HCT116 (cell line): ENCODE measurements around the gene TTLL4. TPM values are rescaled to one million over a fixed set of nuclear protein-coding genes. Genes with fewer than 3 reads are reported as not detected.

Experiments
- ATAC-seq: fragments of 200-7000 bp; cut with Tn5 transposase; 2 replicates; pipeline ENCODE4 v1.9.1; 2020; ENCODE audit warnings: mild to moderate bottlenecking, moderate library complexity
- BruUV-seq: library from RNA; stranded (reverse); fragments of 400-500 nt; replicated peaks from 2 replicates; lab custom pipeline; 2021; lab: Mats Ljungman, UMichigan
- CTCF ChIA-PET: fragments of 300-600 bp; sonication (Branson Sonifier 250); formaldehyde crosslinking; loops from one replicate; lab custom pipeline; 2021; ENCODE audit warnings: antibody characterized with exemption; lab: Charles Lee
- POLR2A ChIA-PET: fragments of 300-600, 350-600 bp; sonication (Branson Sonifier 250); formaldehyde crosslinking; loops from one replicate; lab custom pipeline; 2021; ENCODE audit warnings: antibody characterized with exemption; lab: Charles Lee
- RAD21 ChIA-PET, 2 experiments: fragments of 300-600 bp; sonication (Branson Sonifier 250); formaldehyde crosslinking; loops; one replicate each; lab custom pipeline; 2023; ENCODE audit warnings: low total read pairs in 2 of 2; ENCODE audit not compliant: uncharacterized antibody in 2 of 2, unreplicated experiment in 2 of 2, low non-redundant PET in 1 of 2; lab: Charles Lee
- DNase-seq: peaks from one replicate; pipeline ENCODE4 v3.0.0-alpha.2; 2010; ENCODE audit warnings: low read depth, low spot score
- H2AFZ ChIP-seq: fragments of 200-600 bp; shearing (Covaris generic), sonication (generic); 2 replicates; pipeline ENCODE4 v1.6.1; 2017; ENCODE audit warnings: low read depth, mixed run types, mixed read lengths, antibody characterized with exemption, low read length; ENCODE audit not compliant: poor library complexity, severe bottlenecking
- H3K27ac ChIP-seq: 2 replicates; pipeline ENCODE4 v1.5.1; 2012; ENCODE audit warnings: low read depth, low read length
- H3K27me3 ChIP-seq: fragments of 200-600 bp; sonication (generic); 2 replicates; pipeline ENCODE4 v1.6.1; 2016; ENCODE audit warnings: mixed run types, low read length, mixed read lengths; ENCODE audit not compliant: insufficient read depth
- H3K36me3 ChIP-seq, 2 experiments: fragments of 200-500 bp in 1 of 2; fragments of 200-600 bp in 1 of 2; sonication (Bioruptor generic) in 1 of 2; sonication (generic) in 1 of 2; 2 replicates each; pipeline versions ENCODE4 v1.5.1 to v1.6.1; 2014 to 2016; ENCODE audit warnings: low read length in 2 of 2, inconsistent platforms in 1 of 2, mixed read lengths in 1 of 2, mixed run types in 1 of 2; ENCODE audit not compliant: insufficient read depth in 2 of 2, control insufficient read depth in 1 of 2
- H3K4me1 ChIP-seq, 2 experiments: fragments of 200-600 bp in 1 of 2; sonication (generic) in 1 of 2; 2 replicates each; pipeline versions ENCODE4 v1.5.1 to v1.6.1; 2012 to 2017; ENCODE audit warnings: low read length in 2 of 2, inconsistent platforms in 1 of 2, mild to moderate bottlenecking in 1 of 2, mixed read lengths in 1 of 2, mixed run types in 1 of 2, moderate library complexity in 1 of 2; ENCODE audit not compliant: insufficient read depth in 2 of 2, control insufficient read depth in 1 of 2
- H3K4me2 ChIP-seq: fragments of 200-600 bp; sonication (generic); 2 replicates; pipeline ENCODE4 v1.6.1; 2017; ENCODE audit warnings: mixed run types, low read length, mixed read lengths
- H3K4me3 ChIP-seq, 2 experiments: fragments of 200-600 bp in 1 of 2; sonication (generic) in 1 of 2; replicated peaks in 1 of 2; 2 replicates each; pipeline ENCODE4 v1.5.1; 2011 to 2016; ENCODE audit warnings: low read length in 2 of 2, control low read depth in 1 of 2, low read depth in 1 of 2, mild to moderate bottlenecking in 1 of 2, mixed read lengths in 1 of 2, mixed run types in 1 of 2
- H3K79me2 ChIP-seq: fragments of 200-600 bp; sonication (generic); 2 replicates; pipeline ENCODE4 v1.6.1; 2017; ENCODE audit warnings: mild to moderate bottlenecking, mixed run types, low read length, moderate library complexity, mixed read lengths; ENCODE audit not compliant: insufficient read depth
- H3K9ac ChIP-seq: fragments of 200-600 bp; sonication (generic); 2 replicates; pipeline ENCODE4 v1.6.1; 2016; ENCODE audit warnings: low read length, mixed read lengths
- H3K9me2 ChIP-seq: fragments of 200-600 bp; sonication (generic), shearing (Covaris generic); 2 replicates; pipeline ENCODE4 v1.6.1; 2017; ENCODE audit warnings: mixed run types, mild to moderate bottlenecking, moderate library complexity; ENCODE audit not compliant: insufficient read depth
- H3K9me3 ChIP-seq, 2 experiments: fragments of 200-500 bp in 1 of 2; fragments of 200-600 bp in 1 of 2; sonication (Bioruptor generic) in 1 of 2; sonication (generic) in 1 of 2; 2 replicates each; pipeline ENCODE4 v1.6.1; 2014 to 2017; ENCODE audit warnings: low read length in 2 of 2, mixed read lengths in 2 of 2, inconsistent platforms in 1 of 2, low read depth in 1 of 2, mild to moderate bottlenecking in 1 of 2, mixed run types in 1 of 2, moderate library complexity in 1 of 2; ENCODE audit not compliant: control insufficient read depth in 1 of 2, insufficient read depth in 1 of 2
- H4K20me1 ChIP-seq: fragments of 200-600 bp; sonication (generic), shearing (Covaris generic); 2 replicates; pipeline ENCODE4 v1.6.1; 2017; ENCODE audit warnings: mixed run types, mild to moderate bottlenecking, moderate library complexity; ENCODE audit not compliant: insufficient read depth
- ATF3 ChIP-seq: IDR thresholded peaks from 2 replicates; pipeline ENCODE4 v1.6.1; 2012
- CTCF ChIP-seq, 3 experiments: fragments of 200-600 bp in 1 of 3; sonication (generic) in 1 of 3; IDR thresholded peaks in 2 of 3; conservative IDR thresholded peaks in 1 of 3; 2 replicates each; pipeline ENCODE4 v1.5.1; 2012 to 2017; ENCODE audit warnings: low read depth in 2 of 3, low read length in 2 of 3, antibody characterized with exemption in 1 of 3, borderline replicate concordance in 1 of 3, control low read depth in 1 of 3, mild to moderate bottlenecking in 1 of 3, mixed read lengths in 1 of 3, mixed run types in 1 of 3, moderate library complexity in 1 of 3; ENCODE audit not compliant: insufficient read depth in 1 of 3
- ELF1 ChIP-seq: IDR thresholded peaks from 2 replicates; pipeline ENCODE4 v1.6.1; 2012; ENCODE audit warnings: low read depth, borderline replicate concordance
- POLR2AphosphoS5 ChIP-seq: IDR thresholded peaks from 2 replicates; pipeline ENCODE4 v1.6.1; 2011; ENCODE audit warnings: mild to moderate bottlenecking, low read depth, low read length, moderate library complexity
- RAD21 ChIP-seq: IDR thresholded peaks from 2 replicates; pipeline ENCODE4 v1.6.1; 2012; ENCODE audit warnings: low read depth, mild to moderate bottlenecking
- SP1 ChIP-seq: IDR thresholded peaks from 2 replicates; pipeline ENCODE4 v1.6.1; 2012; ENCODE audit warnings: low read depth
- SRF ChIP-seq: IDR thresholded peaks from 2 replicates; pipeline ENCODE4 v1.6.1; 2012; ENCODE audit warnings: low read depth
- YY1 ChIP-seq: IDR thresholded peaks from 2 replicates; pipeline ENCODE4 v1.6.1; 2011; ENCODE audit warnings: low read length, low read depth, moderate library complexity, mild to moderate bottlenecking; ENCODE audit not compliant: insufficient replicate concordance; ENCODE audit errors: extremely low read depth
- intact Hi-C: fragments of 100-400 bp; cut with micrococcal nuclease; formaldehyde crosslinking; loops from 2 replicates; pipeline ENCODE4 v1.10.0; 2022
- total RNA-seq: library from RNA; stranded (reverse); gene quantifications from one replicate; pipeline ENCODE4 v1.2.1, GENCODE V29; 2021; ENCODE audit not compliant: unreplicated experiment
- TF ChIP-seq, protein P1 (sequence below): IDR thresholded peaks from 2 replicates; pipeline ENCODE4 v1.6.1; 2012

The TTLL4 gene
- total RNA-seq, 1 experiment from 2014 or later = 53.0 TPM

DNA sequence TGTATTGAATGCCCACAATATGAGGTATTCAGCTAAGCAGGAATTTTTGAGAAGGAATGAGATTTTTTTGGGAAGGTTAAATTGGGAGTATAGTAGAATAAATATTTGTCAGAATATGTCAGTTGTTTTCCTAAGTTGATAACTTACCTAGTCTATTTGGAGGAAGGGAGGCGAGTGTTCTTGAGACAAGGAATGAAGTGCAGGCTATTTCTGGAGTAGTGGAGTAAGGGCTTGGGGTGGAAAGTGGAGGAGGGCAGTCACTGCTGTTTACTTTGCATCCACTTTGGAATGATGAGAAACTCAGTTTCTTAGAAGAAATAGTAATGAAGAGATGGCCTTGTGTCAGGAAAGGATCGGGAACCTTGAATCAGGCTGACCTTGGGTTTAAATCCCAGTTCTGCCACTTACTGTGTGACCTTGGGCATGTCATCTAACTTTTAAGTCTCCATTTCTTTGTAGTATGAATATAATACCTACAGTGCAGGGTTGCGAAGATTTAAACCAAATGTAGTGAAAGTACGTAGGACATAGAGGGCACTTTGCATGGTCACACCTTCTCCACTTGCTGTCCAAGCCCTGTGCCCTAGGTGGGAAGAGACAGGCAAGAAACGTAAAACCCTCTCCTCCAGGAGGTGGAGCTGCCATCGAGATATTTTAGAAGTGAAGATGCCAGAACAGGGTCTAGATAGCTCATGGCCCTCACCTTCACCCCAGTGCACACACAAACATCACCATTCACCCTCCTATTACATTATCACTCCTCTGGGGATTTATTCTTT is 46.2 kb downstream of the TTLL4 start:
- H2AFZ ChIP-seq = no peak overlapping the region
- POLR2A ChIA-PET = no interaction called here
- CTCF ChIA-PET = interaction anchor here (1.2 kb wide), 1 partner anchor 90 kb away, joined by 5 read pairs; no protein-coding TSS in a partner anchor
- no peak for DNase-seq
- no peaks in the 10 kb centered on the region for H3K27me3 ChIP-seq
- no TSS peak for BruUV-seq
- intact Hi-C loops = no loop called here
- ATAC-seq = no peak
- no peaks in the 10 kb centered on the region for H4K20me1 ChIP-seq
- TF ChIP-seq SRF (no peak), ATF3 (no peak), CTCF (IDR thresholded peaks at IDR 0.05 in 2 of 3, conservative IDR thresholded peaks at IDR 0.05 in 1 of 3; ENCODE audit: borderline replicate concordance in 1 of 3, insufficient read depth in 1 of 3, low read depth in 2 of 3, low read length in 2 of 3) (0 out of 6 replicates have a peak, but pooled peaks of 1 of the 3 experiments have one; percentile 4), RAD21 (no peak)
- RAD21 ChIA-PET = no interaction called here
- H3K9ac ChIP-seq = no peak overlapping the region
- H3K4me2 ChIP-seq = no peak overlapping the region
- peaks cover 28 to 33% of the 10 kb centered on the region in 2 experiments; a peak in 3 of 4 replicates for H3K36me3 ChIP-seq
- H3K4me3 ChIP-seq = no peak overlapping the region
- no peaks in the 10 kb centered on the region for H3K9me2 ChIP-seq
- H3K9me3 ChIP-seq = no peaks in the 10 kb centered on the region
- 0 out of 4 replicates have a peak, but pooled peaks cover 0 to 3% of the 10 kb centered on the region in 2 experiments for H3K4me1 ChIP-seq
- H3K79me2 ChIP-seq = no peaks in the 10 kb centered on the region
- H3K27ac ChIP-seq = no peak overlapping the region

- H4K20me1 ChIP-seq = no peaks in the 10 kb centered on the region
- no peaks in the 10 kb centered on the region for H3K9me2 ChIP-seq
- H3K4me3 ChIP-seq = no peak overlapping the region
- ChIA-PET POLR2A (no interaction called here), RAD21 (no interaction called here), CTCF (interaction anchor here (1.1 kb wide), 1 partner anchor 31 kb away, joined by 3 read pairs; no protein-coding TSS in a partner anchor)
- no peak overlapping the region for H3K4me2 ChIP-seq
- intact Hi-C loops = no loop called here
- H3K27me3 ChIP-seq = no peaks in the 10 kb centered on the region
- no peak overlapping the region for H2AFZ ChIP-seq
- 0 out of 4 replicates have a peak, but pooled peaks cover 0 to 3% of the 10 kb centered on the region in 2 experiments for H3K4me1 ChIP-seq
- DNase-seq = no peak
- no TSS peak for BruUV-seq
- ATAC-seq = no peak
- no peaks in the 10 kb centered on the region for H3K9me3 ChIP-seq
- no peak overlapping the region for H3K27ac ChIP-seq
- H3K9ac ChIP-seq = no peak overlapping the region
- no peaks in the 10 kb centered on the region for H3K79me2 ChIP-seq
- H3K36me3 ChIP-seq = peaks cover under 1 to 3% of the 10 kb centered on the region in 2 experiments; a peak in 1 of 4 replicates
- TF ChIP-seq POLR2AphosphoS5 (no peak), YY1 (no peak), CTCF (IDR thresholded peaks at IDR 0.05 in 2 of 3, conservative IDR thresholded peaks at IDR 0.05 in 1 of 3; ENCODE audit: borderline replicate concordance in 1 of 3, insufficient read depth in 1 of 3, low read depth in 2 of 3, low read length in 2 of 3) (no peak), SP1 (no peak), ATF3 (no peak), ELF1 (no peak)
- TF ChIP-seq, protein P1, sequence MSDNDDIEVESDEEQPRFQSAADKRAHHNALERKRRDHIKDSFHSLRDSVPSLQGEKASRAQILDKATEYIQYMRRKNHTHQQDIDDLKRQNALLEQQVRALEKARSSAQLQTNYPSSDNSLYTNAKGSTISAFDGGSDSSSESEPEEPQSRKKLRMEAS = no peak
Measured at GRCh38 chr2:218761795-218762194, 51.2 kb downstream of the TTLL4 start.
